ENCODE results near the gene ESRRA.

Gene ESRRA

DNA sequence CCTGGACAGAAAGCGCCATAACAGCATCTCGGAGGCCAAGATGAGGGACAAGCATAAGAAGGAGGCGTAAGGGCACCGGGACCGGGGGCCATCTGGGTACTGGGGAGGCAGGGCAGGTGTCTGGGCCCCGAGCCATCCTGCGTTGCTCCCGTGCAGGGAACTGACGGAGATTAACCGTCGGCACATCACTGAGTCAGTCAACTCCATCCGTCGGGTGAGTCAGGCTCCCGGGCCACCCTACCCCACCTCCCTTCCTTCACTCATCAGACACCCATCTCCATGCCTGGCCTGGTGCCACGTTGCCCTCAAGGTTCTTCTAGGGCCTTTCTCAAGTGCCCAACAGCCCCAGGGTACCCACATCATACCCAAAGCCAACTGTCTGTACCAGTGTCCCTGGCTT, 39.0 kb upstream of the ESRRA start:
- TF ChIP-seq, protein P1, sequence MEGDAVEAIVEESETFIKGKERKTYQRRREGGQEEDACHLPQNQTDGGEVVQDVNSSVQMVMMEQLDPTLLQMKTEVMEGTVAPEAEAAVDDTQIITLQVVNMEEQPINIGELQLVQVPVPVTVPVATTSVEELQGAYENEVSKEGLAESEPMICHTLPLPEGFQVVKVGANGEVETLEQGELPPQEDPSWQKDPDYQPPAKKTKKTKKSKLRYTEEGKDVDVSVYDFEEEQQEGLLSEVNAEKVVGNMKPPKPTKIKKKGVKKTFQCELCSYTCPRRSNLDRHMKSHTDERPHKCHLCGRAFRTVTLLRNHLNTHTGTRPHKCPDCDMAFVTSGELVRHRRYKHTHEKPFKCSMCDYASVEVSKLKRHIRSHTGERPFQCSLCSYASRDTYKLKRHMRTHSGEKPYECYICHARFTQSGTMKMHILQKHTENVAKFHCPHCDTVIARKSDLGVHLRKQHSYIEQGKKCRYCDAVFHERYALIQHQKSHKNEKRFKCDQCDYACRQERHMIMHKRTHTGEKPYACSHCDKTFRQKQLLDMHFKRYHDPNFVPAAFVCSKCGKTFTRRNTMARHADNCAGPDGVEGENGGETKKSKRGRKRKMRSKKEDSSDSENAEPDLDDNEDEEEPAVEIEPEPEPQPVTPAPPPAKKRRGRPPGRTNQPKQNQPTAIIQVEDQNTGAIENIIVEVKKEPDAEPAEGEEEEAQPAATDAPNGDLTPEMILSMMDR (IDR thresholded peaks at IDR 0.05; ENCODE audit: low read length, missing control alignments): no peak
- peak; percentile 20 for DNase-seq (ENCODE audit: low read depth)
- H3K4me3 ChIP-seq (replicated peaks; ENCODE audit: low read depth, low read length): no peak overlapping the region

DNA sequence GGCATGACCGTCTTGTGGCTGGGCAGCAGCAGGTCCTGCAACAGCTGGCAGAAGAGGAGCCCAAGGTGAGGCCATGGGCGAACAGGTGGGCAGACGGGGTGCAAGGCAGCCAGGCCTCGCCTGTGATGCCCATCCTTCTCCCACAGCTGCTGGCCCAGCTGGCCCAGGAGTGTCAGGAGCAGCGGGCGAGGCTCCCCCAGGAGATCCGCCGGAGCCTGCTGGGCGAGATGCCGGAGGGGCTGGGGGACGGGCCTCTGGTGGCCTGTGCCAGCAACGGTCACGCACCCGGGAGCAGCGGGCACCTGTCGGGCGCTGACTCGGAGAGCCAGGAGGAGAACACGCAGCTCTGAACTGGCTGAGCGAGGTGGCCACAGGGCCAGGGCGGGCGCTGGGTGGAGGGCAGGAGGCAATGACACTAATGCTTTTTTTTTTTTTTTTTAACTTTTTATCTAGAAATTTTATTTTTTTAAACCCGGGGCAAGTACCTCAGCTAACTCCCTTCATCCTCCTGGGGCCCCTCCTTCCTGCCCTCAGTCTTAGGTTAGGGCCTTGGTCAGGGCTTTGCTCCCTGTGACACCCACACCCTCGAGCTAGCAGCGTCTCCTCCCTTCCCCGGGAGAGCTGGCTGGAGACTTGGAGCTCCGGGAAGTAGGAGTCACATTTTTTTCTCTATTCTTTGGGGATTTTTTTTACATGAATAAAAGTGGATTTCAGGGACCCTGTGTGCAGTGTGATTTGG, 37.9 kb upstream of the ESRRA start:
- peak; percentile 25 for DNase-seq (ENCODE audit: low read depth)
- TF ChIP-seq, protein P1 (IDR thresholded peaks at IDR 0.05; ENCODE audit: low read length, missing control alignments): no peak
- H3K4me3 ChIP-seq (replicated peaks; ENCODE audit: low read depth, low read length): no peak overlapping the region

DNA sequence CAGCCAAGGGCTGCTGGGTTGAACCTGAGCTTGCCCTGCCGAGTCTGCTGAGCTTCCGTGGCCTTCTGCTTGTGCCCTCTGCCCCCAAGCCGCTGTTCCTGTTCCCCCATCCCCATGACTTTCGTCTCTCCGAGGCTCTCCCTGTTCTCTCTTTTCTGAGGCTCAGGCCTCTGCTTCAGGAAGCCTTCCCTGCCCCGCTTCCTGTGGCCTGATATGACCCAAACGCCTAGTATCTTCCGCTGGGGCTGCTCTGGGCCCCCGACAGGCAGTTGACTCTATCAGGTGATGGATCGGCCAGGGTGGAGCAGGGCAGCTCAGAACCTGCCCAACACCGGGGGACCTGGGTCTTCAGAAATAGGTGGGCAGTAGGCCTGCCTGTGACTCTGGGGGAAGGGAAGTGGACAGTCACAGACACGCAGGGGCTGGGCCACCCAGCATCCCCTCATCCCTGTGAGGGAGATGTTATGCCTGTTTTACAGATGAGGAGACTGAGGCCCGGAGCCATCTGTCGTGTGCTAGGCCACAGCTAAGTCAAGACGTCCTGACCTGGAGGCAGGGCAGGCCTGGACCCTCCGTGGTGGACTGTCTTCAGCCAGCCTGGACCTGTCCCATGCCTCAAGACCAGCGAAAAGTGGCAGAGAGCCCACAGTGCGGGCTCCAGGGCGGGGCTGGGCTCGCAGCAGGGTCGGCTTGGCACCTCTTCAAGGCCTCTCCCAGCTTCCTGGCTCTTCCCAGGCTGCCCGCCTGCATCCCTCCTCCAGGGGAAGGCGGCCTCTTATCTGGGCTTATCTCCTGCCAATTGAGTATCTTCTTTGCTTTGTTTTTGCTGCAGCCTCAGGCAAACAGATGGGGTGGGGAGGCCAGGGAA, 37.1 kb upstream of the ESRRA start:
- peak; percentile 83 for DNase-seq (ENCODE audit: low read depth)
- TF ChIP-seq, protein P1 (IDR thresholded peaks at IDR 0.05; ENCODE audit: low read length, missing control alignments): no peak
- peak overlapping the region; percentile 67 for H3K4me3 ChIP-seq (replicated peaks; ENCODE audit: low read depth, low read length)

DNA sequence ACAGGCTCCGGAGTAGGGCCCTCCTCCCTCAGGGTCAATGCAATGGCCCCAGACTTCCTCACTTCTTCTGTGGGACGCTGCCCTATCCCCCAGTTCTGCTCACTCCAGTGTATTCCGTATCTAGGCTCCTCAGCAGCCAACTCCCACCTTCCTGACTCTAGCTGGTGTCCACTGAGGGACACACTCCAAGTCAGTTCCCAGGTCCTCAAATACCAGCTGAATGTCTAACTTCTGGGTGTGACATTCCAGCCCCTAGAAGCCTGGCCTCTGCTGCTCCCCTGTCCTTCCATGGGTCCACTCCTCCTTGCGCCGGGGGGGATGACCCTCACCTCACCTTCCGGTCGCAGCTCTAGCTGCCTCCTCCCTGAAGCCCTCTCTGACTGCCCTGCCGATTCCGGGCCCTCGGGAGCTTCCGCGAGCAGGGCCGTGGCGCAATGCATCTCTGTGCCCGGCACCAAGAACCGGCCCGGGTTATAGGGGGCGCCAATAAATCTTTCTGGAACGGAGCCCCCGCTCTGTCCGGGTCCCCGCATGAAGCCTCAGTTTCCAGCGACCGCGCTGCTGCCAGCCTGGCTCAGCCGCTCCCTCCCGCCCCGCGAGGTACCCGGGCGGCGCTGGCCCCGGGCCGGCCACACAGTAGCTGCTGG, 36.3 kb upstream of the ESRRA start:
- TF ChIP-seq, protein P1 (IDR thresholded peaks at IDR 0.05; ENCODE audit: low read length, missing control alignments): no peak
- no peak for DNase-seq (ENCODE audit: low read depth)
- H3K4me3 ChIP-seq (replicated peaks; ENCODE audit: low read depth, low read length): peak overlapping the region; percentile 67

DNA sequence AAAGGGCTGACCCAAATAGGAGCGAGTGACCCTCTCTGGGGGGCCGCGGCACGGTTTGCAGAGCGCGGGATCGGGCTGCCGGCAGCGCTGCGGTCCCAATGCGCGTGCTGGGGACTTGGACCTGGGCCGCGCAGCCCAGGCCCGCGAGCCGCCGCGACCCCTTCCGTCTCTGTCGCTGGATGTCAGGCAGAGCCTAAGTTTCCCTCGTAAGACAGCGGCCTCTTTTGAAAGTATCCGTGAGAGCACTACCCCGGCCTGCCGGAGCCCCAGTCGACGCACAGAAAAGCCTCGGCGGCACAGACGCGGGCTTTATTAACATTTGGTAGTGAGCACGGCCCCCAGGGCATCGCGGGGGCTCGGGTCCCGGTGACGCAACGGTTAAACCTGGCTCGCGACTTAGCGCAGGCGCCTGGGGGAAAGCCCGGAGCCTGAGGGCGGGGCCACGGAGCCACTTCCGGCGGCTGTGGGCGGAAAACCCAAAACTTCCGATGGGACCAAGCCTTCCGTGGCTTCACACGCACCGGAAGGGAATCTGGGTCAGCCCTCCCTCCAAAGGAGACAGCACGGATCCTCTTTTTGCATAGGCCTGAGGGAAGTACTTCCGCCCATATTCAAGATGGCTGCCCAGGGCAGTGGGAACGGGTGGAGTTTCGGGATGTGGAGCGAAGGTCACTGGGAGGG, 35.6 kb upstream of the ESRRA start:
- TF ChIP-seq, protein P1 (IDR thresholded peaks at IDR 0.05; ENCODE audit: low read length, missing control alignments): no peak
- DNase-seq (ENCODE audit: low read depth): peak; percentile 100
- peak overlapping the region; percentile 84 for H3K4me3 ChIP-seq (replicated peaks; ENCODE audit: low read depth, low read length)

DNA sequence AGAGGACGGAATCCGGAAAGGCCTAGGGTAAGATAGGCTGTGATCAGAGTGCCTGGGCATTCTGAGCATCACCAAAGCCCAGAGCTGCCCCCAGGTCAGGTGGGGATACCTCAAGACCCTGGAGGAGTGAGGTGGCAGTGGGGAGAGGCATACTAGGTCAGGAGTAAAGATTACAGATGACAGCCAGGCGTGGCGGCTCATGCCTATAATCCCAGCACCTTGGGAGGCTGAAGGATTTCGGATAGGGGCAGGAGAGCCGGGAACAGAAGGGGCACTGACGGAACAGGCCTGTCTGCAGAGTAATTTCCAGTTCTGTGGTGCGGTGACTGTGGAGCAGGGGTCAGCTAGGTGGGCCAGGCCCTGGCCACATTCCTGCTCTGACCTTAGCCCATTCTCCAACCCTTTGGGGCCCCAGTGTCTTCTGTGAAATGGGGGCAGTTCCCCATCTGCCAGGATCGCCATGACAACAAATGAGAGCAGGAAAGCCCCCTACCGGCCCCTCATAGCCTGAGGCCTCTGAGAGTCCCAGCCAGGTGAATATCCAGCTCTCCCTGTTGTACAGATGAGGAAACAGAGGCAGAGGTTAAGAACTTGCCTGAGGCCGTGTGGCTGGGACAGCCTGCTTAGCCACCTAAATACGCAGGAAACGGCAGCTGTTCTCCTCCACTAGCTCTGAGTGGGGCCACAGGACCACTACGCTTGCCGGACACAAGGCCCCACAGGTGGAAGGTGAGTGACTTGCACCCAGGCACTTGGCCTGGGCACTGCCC, 30.1 kb upstream of the ESRRA start:
- no peak overlapping the region for H3K4me3 ChIP-seq (replicated peaks; ENCODE audit: low read depth, low read length)
- TF ChIP-seq, protein P1 (IDR thresholded peaks at IDR 0.05; ENCODE audit: low read length, missing control alignments): no peak
- DNase-seq (ENCODE audit: low read depth): no peak

Measured in fibroblast of pulmonary artery (primary cell).